Measurements from ENCODE around the gene IL1RAPL2.

GRCh38 chrX:105706041-105706440 is 1140.0 kb downstream of the IL1RAPL2 start:
- no peak for TF ChIP-seq CTCF (IDR thresholded peaks at IDR 0.05)
- no peak for TF ChIP-seq POLR2A (IDR thresholded peaks at IDR 0.05)

Data from heart left ventricle (tissue), 13 donors.